ENCODE data around the gene LSAMP. TPM values are rescaled to one million over a fixed set of nuclear protein-coding genes. Genes with fewer than 3 reads are reported as not detected.

LSAMP gene
- total RNA-seq, 1 experiment from 2014 or later, result 3.1 TPM

DNA sequence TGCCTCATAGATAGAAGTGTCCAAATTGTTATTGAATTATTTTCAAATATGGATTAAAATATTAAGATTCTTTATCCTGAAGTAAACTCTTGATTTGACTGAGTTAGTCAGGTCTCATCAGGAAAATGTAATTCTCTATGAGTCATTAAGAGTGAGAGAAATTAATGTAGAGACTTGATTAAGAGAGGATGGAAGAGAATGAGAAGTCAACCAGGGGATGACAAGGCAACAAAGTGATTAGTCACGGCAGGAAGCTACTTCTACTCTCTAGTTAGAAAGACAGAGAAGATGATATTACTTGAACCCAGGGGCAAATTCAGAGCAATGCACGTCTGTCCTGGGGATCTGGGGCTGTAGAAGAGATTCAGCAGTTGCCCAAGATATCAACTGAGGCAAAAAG is 202.5 kb downstream of the LSAMP start:
- no peaks in the 10 kb centered on the region for H3K9me3 ChIP-seq (ENCODE audit: control insufficient read depth, insufficient read depth, low read depth, low read length)
- H3K4me1 ChIP-seq (ENCODE audit: control insufficient read depth, insufficient read depth, low read length), result no peaks in the 10 kb centered on the region
- no peaks in the 10 kb centered on the region for H3K27me3 ChIP-seq (ENCODE audit: control insufficient read depth, insufficient read depth, low read length)
- no peak for ATAC-seq
- POLR2A ChIA-PET, result no interaction called here
- H3K36me3 ChIP-seq (ENCODE audit: control insufficient read depth, insufficient read depth, low read length), result no peaks in the 10 kb centered on the region
- in situ Hi-C loops (cut with HindIII; ENCODE audit: low pct_unique_long_range_greater_than_20kb, low sequenced_read_pairs), result no loop called here
- CTCF ChIA-PET, result no interaction called here
- BruUV-seq (replicated peaks), result no TSS peak
- no peak for DNase-seq (ENCODE audit: low read depth, low spot score)
- no peak overlapping the region for H3K27ac ChIP-seq (ENCODE audit: low read length)
- intact Hi-C loops (cut with micrococcal nuclease; ENCODE audit: unreplicated experiment), result no loop called here
- TF ChIP-seq, protein P1, sequence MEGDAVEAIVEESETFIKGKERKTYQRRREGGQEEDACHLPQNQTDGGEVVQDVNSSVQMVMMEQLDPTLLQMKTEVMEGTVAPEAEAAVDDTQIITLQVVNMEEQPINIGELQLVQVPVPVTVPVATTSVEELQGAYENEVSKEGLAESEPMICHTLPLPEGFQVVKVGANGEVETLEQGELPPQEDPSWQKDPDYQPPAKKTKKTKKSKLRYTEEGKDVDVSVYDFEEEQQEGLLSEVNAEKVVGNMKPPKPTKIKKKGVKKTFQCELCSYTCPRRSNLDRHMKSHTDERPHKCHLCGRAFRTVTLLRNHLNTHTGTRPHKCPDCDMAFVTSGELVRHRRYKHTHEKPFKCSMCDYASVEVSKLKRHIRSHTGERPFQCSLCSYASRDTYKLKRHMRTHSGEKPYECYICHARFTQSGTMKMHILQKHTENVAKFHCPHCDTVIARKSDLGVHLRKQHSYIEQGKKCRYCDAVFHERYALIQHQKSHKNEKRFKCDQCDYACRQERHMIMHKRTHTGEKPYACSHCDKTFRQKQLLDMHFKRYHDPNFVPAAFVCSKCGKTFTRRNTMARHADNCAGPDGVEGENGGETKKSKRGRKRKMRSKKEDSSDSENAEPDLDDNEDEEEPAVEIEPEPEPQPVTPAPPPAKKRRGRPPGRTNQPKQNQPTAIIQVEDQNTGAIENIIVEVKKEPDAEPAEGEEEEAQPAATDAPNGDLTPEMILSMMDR (IDR thresholded peaks at IDR 0.05), result no peak
- TF ChIP-seq, protein P2, sequence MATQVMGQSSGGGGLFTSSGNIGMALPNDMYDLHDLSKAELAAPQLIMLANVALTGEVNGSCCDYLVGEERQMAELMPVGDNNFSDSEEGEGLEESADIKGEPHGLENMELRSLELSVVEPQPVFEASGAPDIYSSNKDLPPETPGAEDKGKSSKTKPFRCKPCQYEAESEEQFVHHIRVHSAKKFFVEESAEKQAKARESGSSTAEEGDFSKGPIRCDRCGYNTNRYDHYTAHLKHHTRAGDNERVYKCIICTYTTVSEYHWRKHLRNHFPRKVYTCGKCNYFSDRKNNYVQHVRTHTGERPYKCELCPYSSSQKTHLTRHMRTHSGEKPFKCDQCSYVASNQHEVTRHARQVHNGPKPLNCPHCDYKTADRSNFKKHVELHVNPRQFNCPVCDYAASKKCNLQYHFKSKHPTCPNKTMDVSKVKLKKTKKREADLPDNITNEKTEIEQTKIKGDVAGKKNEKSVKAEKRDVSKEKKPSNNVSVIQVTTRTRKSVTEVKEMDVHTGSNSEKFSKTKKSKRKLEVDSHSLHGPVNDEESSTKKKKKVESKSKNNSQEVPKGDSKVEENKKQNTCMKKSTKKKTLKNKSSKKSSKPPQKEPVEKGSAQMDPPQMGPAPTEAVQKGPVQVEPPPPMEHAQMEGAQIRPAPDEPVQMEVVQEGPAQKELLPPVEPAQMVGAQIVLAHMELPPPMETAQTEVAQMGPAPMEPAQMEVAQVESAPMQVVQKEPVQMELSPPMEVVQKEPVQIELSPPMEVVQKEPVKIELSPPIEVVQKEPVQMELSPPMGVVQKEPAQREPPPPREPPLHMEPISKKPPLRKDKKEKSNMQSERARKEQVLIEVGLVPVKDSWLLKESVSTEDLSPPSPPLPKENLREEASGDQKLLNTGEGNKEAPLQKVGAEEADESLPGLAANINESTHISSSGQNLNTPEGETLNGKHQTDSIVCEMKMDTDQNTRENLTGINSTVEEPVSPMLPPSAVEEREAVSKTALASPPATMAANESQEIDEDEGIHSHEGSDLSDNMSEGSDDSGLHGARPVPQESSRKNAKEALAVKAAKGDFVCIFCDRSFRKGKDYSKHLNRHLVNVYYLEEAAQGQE (IDR thresholded peaks at IDR 0.05; ENCODE audit: insufficient read depth in 1 of 2, low read depth in 2 of 2, low read length in 1 of 2), result no peak
- no peak for TF ChIP-seq SIN3A (IDR thresholded peaks at IDR 0.05; ENCODE audit: borderline replicate concordance, insufficient read depth, low read depth, low read length)
- TF ChIP-seq POLR2AphosphoS5 (IDR thresholded peaks at IDR 0.05; ENCODE audit: low read depth, low read length), result no peak
- no peak for TF ChIP-seq TCF7L2 (IDR thresholded peaks at IDR 0.05; ENCODE audit: low read depth, low read length)
- H3K4me3 ChIP-seq (ENCODE audit: low read depth in 2 of 2, low read length in 2 of 2), result no peak overlapping the region

- Histone ChIP-seq H3K36me3 (ENCODE audit: control insufficient read depth, insufficient read depth, low read length) (no peaks in the 10 kb centered on the region), H3K4me1 (ENCODE audit: control insufficient read depth, insufficient read depth, low read length) (no peaks in the 10 kb centered on the region), H3K4me3 (ENCODE audit: low read depth in 2 of 2, low read length in 2 of 2) (no peak overlapping the region), H3K27me3 (ENCODE audit: control insufficient read depth, insufficient read depth, low read length) (no peaks in the 10 kb centered on the region), H3K9me3 (ENCODE audit: control insufficient read depth, insufficient read depth, low read depth, low read length) (no peaks in the 10 kb centered on the region), H3K27ac (ENCODE audit: low read length) (no peak overlapping the region)
- DNase-seq (ENCODE audit: low read depth, low spot score) (no peak), ATAC-seq (no peak)
- CTCF ChIA-PET, result no interaction called here
- intact Hi-C loops (cut with micrococcal nuclease; ENCODE audit: unreplicated experiment) (no loop called here), in situ Hi-C loops (cut with HindIII; ENCODE audit: low pct_unique_long_range_greater_than_20kb, low sequenced_read_pairs) (no loop called here)
- TF ChIP-seq, protein P1 (IDR thresholded peaks at IDR 0.05), result no peak
- TF ChIP-seq, protein P2 (IDR thresholded peaks at IDR 0.05; ENCODE audit: insufficient read depth in 1 of 2, low read depth in 2 of 2, low read length in 1 of 2), result no peak
- no peak for TF ChIP-seq SIN3A (IDR thresholded peaks at IDR 0.05; ENCODE audit: borderline replicate concordance, insufficient read depth, low read depth, low read length)
- TF ChIP-seq POLR2AphosphoS5 (IDR thresholded peaks at IDR 0.05; ENCODE audit: low read depth, low read length), result no peak
- TF ChIP-seq TCF7L2 (IDR thresholded peaks at IDR 0.05; ENCODE audit: low read depth, low read length), result no peak
- POLR2A ChIA-PET, result no interaction called here
- no TSS peak for BruUV-seq (replicated peaks)
Observed at GRCh38 chr3:116241677-116242076, 203.6 kb downstream of the LSAMP start.
